Transverse colon (tissue), 3 donors: Measurements from ENCODE around the gene LCLAT1.

ENCODE experiments used
- CTCF ChIP-seq, 5 experiments: fragments of 200-600 bp in 3 of 5; fragments of 450-650 bp in 2 of 5; sonication (generic) in 3 of 5; IDR thresholded peaks; 1 replicate in 2 of 5; 2 replicates in 3 of 5; pipeline ENCODE4 v1.5.1; 2016 to 2017; ENCODE audit warnings: antibody characterized with exemption in 5 of 5, inconsistent platforms in 3 of 5, mild to moderate bottlenecking in 2 of 5, moderate library complexity in 1 of 5
- POLR2A ChIP-seq: fragments of 450-650 bp; IDR thresholded peaks from one replicate; pipeline ENCODE4 v1.6.1; 2016; ENCODE audit warnings: antibody characterized with exemption, mild to moderate bottlenecking, moderate library complexity

- no peak for TF ChIP-seq POLR2A
- TF ChIP-seq CTCF (IDR thresholded peaks at IDR 0.05): no peak
Measured at GRCh38 chr2:30487603-30488002, 40.6 kb downstream of the LCLAT1 start.
